Breast epithelium (tissue), 4 donors: Measurements from ENCODE around the gene GTPBP3. TPM values are rescaled to one million over a fixed set of nuclear protein-coding genes. Genes with fewer than 3 reads are reported as not detected.
A peak's percentile ranks its signal among the peaks of the same experiment; 100 is the strongest.

Experiments
- DNase-seq, 2 donors: peaks; one replicate each; pipeline ENCODE4 v3.0.0-alpha.2; 2019; ENCODE audit warnings: low spot score in 2 of 2
- H3K27ac ChIP-seq, 2 donors: fragments of 200-600 bp; sonication (generic) in 1 of 2; one replicate each; pipeline ENCODE4 v1.5.1; 2016 to 2019; ENCODE audit warnings: mild to moderate bottlenecking in 1 of 2
- H3K27me3 ChIP-seq, 2 donors: fragments of 200-600 bp; sonication (generic) in 1 of 2; one replicate each; pipeline versions ENCODE4 v1.5.1 to v1.6.0; 2017 to 2019; ENCODE audit warnings: control low read depth in 1 of 2, mild to moderate bottlenecking in 1 of 2
- H3K36me3 ChIP-seq: fragments of 200-600 bp; one replicate; pipeline ENCODE4 v1.5.1; 2019
- H3K4me1 ChIP-seq, 2 donors: fragments of 200-600 bp; sonication (generic); one replicate each; pipeline ENCODE4 v1.5.1; 2016 to 2019; ENCODE audit warnings: control low read depth in 1 of 2
- H3K4me3 ChIP-seq, 3 donors: fragments of 200-600 bp; sonication (generic); 1 replicate in 2 of 3; 2 replicates in 1 of 3; pipeline ENCODE4 v1.5.1; 2016 to 2019; ENCODE audit warnings: mild to moderate bottlenecking in 3 of 3, moderate library complexity in 2 of 3
- H3K9me3 ChIP-seq, 2 donors: fragments of 200-600 bp; sonication (generic) in 1 of 2; one replicate each; pipeline ENCODE4 v1.5.1; 2016 to 2019; ENCODE audit warnings: control low read depth in 1 of 2
- POLR2A ChIP-seq: fragments of 450-650 bp; IDR thresholded peaks from one replicate; pipeline ENCODE4 v1.6.1; 2016; ENCODE audit warnings: antibody characterized with exemption, mild to moderate bottlenecking, moderate library complexity
- POLR2AphosphoS5 ChIP-seq, 3 donors: sonication (generic); formaldehyde crosslinking; IDR thresholded peaks; one replicate each; pipeline ENCODE4 v1.6.1; 2017; ENCODE audit warnings: antibody characterized with exemption in 3 of 3
- intact Hi-C: fragments of 100-400 bp; cut with DNase I; formaldehyde crosslinking; loops from one replicate; pipeline ENCODE4 v1.15.1; 2023; ENCODE audit warnings: low total_unique reads
- total RNA-seq, 3 donors: library from RNA; depleted of rRNA; stranded (reverse); fragments of >200 nt; gene quantifications; one replicate each; pipeline ENCODE4 v1.1.0, GENCODE V29; 2016
- TF ChIP-seq, protein P1 (sequence below), 3 donors: fragments of 450-650 bp; IDR thresholded peaks; one replicate each; pipeline ENCODE4 v1.5.1; 2016 to 2017; ENCODE audit warnings: antibody characterized with exemption in 3 of 3, mild to moderate bottlenecking in 3 of 3, moderate library complexity in 3 of 3

Gene GTPBP3
- total RNA-seq, 3 donors from 2014 or later, result 15.5 to 22.6 (median 17.7) TPM

GRCh38 chr19:17327068-17327653 lies 10.2 kb upstream of the GTPBP3 start:
- Histone ChIP-seq H3K4me3 (peak overlapping the region in 2 of 3 donors; percentile 56 to 69), H3K27ac (peak overlapping the region; percentile 84 to 89), H3K4me1 (peaks cover 0 to 20% of the 10 kb centered on the region in 2 donors), H3K27me3 (peaks cover 0 to 3% of the 10 kb centered on the region in 2 donors), H3K36me3 (no peaks in the 10 kb centered on the region), H3K9me3 (no peaks in the 10 kb centered on the region)
- DNase-seq, result no peak
- intact Hi-C loops, result no loop called here
- TF ChIP-seq, protein P1, sequence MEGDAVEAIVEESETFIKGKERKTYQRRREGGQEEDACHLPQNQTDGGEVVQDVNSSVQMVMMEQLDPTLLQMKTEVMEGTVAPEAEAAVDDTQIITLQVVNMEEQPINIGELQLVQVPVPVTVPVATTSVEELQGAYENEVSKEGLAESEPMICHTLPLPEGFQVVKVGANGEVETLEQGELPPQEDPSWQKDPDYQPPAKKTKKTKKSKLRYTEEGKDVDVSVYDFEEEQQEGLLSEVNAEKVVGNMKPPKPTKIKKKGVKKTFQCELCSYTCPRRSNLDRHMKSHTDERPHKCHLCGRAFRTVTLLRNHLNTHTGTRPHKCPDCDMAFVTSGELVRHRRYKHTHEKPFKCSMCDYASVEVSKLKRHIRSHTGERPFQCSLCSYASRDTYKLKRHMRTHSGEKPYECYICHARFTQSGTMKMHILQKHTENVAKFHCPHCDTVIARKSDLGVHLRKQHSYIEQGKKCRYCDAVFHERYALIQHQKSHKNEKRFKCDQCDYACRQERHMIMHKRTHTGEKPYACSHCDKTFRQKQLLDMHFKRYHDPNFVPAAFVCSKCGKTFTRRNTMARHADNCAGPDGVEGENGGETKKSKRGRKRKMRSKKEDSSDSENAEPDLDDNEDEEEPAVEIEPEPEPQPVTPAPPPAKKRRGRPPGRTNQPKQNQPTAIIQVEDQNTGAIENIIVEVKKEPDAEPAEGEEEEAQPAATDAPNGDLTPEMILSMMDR (IDR thresholded peaks at IDR 0.05), result no peak
- no peak for TF ChIP-seq POLR2A
- no peak for TF ChIP-seq POLR2AphosphoS5 (IDR thresholded peaks at IDR 0.05)

GRCh38 chr19:17327654-17328516 lies 9.5 kb upstream of the GTPBP3 start:
- DNase-seq, result peak; percentile 87 to 94
- TF ChIP-seq, protein P1 (IDR thresholded peaks at IDR 0.05), result peak in 2 of 3 donors; percentile 44 to 67
- TF ChIP-seq POLR2AphosphoS5 (IDR thresholded peaks at IDR 0.05), result no peak
- intact Hi-C loops, result no loop called here
- H3K36me3 ChIP-seq, result no peaks in the 10 kb centered on the region
- H3K27me3 ChIP-seq, result peaks cover 0 to 3% of the 10 kb centered on the region in 2 donors
- H3K4me3 ChIP-seq, result peak overlapping the region; percentile 8 to 69 (median 56)
- peaks cover 0 to 20% of the 10 kb centered on the region in 2 donors for H3K4me1 ChIP-seq
- H3K27ac ChIP-seq, result peak overlapping the region; percentile 84 to 89
- H3K9me3 ChIP-seq, result no peaks in the 10 kb centered on the region

DNA sequence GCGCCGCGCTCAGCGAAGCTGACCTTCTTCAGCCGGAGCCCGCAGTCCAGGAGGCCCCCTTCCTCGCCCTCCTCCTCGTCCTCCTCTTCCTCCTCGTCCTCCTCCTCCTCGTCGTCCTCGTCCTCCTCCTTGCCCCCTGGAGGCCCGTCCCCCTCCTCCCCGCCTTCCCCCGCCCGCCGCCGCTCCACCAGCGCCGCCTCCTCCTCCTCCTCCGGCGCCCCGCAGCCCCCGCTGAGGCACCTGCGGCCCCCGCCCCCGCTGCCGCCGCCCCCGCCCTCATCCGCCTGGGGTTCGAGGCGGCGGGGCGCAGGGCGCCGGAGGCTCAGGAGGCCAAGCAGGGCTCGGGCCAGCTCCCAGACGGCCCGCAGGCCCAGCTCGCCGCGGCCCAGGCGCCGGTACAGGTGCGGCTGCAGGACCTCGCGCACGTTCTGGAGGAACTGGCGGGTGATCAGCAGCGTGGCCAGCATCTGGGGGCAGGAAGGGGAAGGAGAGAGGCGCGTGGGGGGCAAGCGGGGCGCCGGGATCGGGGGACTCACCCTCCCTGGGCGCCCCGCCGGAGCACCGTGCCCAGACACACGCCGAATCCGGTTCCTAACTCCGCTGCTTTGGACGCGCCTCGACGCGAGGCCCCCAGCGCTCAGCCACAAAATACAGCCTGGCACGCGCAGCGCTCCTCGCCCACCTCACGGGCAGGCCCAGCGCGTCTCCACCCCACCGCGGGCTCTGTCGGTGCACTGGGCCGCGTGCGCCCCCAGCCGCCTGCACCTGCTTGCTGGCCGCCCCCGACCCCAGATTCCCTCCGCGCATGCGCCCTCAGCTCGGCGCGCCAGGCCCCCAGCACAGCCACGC lies 8.6 kb upstream of the GTPBP3 start:
- Histone ChIP-seq H3K4me3 (peak overlapping the region; percentile 8 to 69 (median 56)), H3K36me3 (no peaks in the 10 kb centered on the region), H3K27me3 (peaks cover 0 to 3% of the 10 kb centered on the region in 2 donors), H3K27ac (peak overlapping the region; percentile 84 to 89), H3K9me3 (no peaks in the 10 kb centered on the region), H3K4me1 (peaks cover 3 to 20% of the 10 kb centered on the region in 2 donors)
- DNase-seq, result no peak
- TF ChIP-seq POLR2A (no peak), POLR2AphosphoS5 (IDR thresholded peaks at IDR 0.05) (no peak)
- TF ChIP-seq, protein P1 (IDR thresholded peaks at IDR 0.05), result no peak
- intact Hi-C loops, result no loop called here

- Histone ChIP-seq H3K4me3 (peak overlapping the region in 2 of 3 donors; percentile 56 to 69), H3K4me1 (peaks cover 4 to 20% of the 10 kb centered on the region in 2 donors), H3K27ac (no peak overlapping the region), H3K9me3 (no peaks in the 10 kb centered on the region), H3K27me3 (no peaks in the 10 kb centered on the region), H3K36me3 (no peaks in the 10 kb centered on the region)
- intact Hi-C loops, result no loop called here
- no peak for DNase-seq
- TF ChIP-seq POLR2A, result no peak
These were observed 7.7 kb upstream of the GTPBP3 start for GRCh38 chr19:17329366-17330261.
